RWPE2 (cell line): ENCODE measurements around the gene ME1.

Source experiments
- ATAC-seq: fragments of 200-7000 bp; cut with Tn5 transposase; 3 replicates; pipeline ENCODE4 v1.9.1; 2021; ENCODE audit warnings: low read depth
- DNase-seq: peaks from one replicate; pipeline ENCODE4 v3.0.0-alpha.2; 2020; ENCODE audit warnings: low spot score
- H3K27ac ChIP-seq: fragments of 450-650 bp; 2 replicates; pipeline ENCODE4 v1.5.1; 2017; ENCODE audit warnings: mild to moderate bottlenecking; ENCODE audit not compliant: poor library complexity, severe bottlenecking
- H3K27me3 ChIP-seq: fragments of 250-450 bp; sonication (Bioruptor Pico); 2 replicates; pipeline ENCODE4 v1.5.1; 2021; ENCODE audit warnings: mild to moderate bottlenecking, moderate library complexity; ENCODE audit not compliant: insufficient read depth, poor library complexity, severe bottlenecking
- H3K36me3 ChIP-seq: fragments of 250-450 bp; sonication (Bioruptor Pico); 2 replicates; pipeline ENCODE4 v1.5.1; 2020; ENCODE audit warnings: low read depth, mild to moderate bottlenecking, moderate library complexity
- H3K4me1 ChIP-seq: fragments of 250-450 bp; sonication (Bioruptor Pico); 2 replicates; pipeline ENCODE4 v1.5.1; 2021; ENCODE audit warnings: mild to moderate bottlenecking, moderate library complexity; ENCODE audit not compliant: insufficient read depth, poor library complexity, severe bottlenecking
- H3K4me3 ChIP-seq: fragments of 250-450 bp; sonication (Bioruptor Pico); 2 replicates; pipeline ENCODE4 v1.5.1; 2021; ENCODE audit warnings: mild to moderate bottlenecking, moderate library complexity; ENCODE audit not compliant: severe bottlenecking
- H3K9me3 ChIP-seq: fragments of 250-450 bp; sonication (Bioruptor Pico); 2 replicates; pipeline ENCODE4 v1.5.1; 2021; ENCODE audit warnings: mild to moderate bottlenecking, moderate library complexity; ENCODE audit not compliant: severe bottlenecking
- CTCF ChIP-seq: fragments of 450-650 bp; IDR thresholded peaks from one replicate; pipeline ENCODE4 v1.5.1; 2017; ENCODE audit warnings: mild to moderate bottlenecking, moderate library complexity; ENCODE audit not compliant: poor library complexity, severe bottlenecking

ME1 gene

DNA sequence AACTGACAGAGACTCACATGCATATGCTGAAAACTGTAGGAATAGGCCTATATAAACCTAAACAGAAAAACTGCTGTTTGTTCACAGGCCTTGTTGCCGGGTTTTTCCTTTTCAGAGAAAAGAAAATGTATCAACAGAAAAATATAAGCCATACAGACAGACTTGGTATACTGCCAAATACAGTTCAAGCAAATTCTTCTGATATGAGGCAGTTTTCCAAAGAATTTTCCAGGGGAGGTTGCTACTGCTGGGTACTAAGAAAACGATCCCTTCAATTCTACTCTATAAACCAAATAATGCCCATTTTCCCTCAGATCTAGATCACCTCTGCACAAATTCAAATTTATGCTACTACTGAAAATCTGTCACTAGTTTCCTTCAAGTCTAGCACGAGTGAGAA, 59.4 kb downstream of the ME1 start:
- no peak for TF ChIP-seq CTCF
- H3K9me3 ChIP-seq = no peaks in the 10 kb centered on the region
- H3K27ac ChIP-seq = no peak overlapping the region
- no peak for DNase-seq
- ATAC-seq = no peak
- H3K4me3 ChIP-seq = no peak overlapping the region
- no peaks in the 10 kb centered on the region for H3K27me3 ChIP-seq
- H3K4me1 ChIP-seq = no peaks in the 10 kb centered on the region
- no peaks in the 10 kb centered on the region for H3K36me3 ChIP-seq

- no peak for ATAC-seq
- H3K4me3 ChIP-seq = no peak overlapping the region
These were observed 60.3 kb downstream of the ME1 start for GRCh38 chr6:83370567-83370966.

DNA sequence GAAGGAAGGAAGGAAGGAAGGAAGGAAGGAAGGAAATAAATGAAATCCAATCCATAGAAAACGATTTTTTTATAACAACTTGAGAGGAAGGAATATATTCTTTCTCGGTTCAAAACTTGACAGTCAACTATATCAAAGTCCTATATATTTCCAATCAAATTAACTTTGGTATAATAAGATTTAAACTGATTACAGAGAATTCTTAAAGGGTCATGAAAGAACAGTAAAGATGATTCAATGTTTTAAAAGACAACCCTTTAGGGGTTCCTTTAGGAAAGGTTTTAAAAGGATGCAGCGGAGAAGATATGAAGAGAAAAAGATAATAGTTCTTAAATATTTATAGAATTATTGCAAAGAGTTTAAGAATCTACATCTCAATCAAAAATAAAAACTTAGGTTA, 61.2 kb downstream of the ME1 start:
- DNase-seq = no peak
- H3K36me3 ChIP-seq = no peaks in the 10 kb centered on the region
- no peak for ATAC-seq

More at GRCh38 chr6:83370567-83370966, 60.3 kb downstream of the ME1 start:
- DNase-seq = no peak
- no peak for TF ChIP-seq CTCF
- H3K27ac ChIP-seq = no peak overlapping the region
- H3K9me3 ChIP-seq = no peaks in the 10 kb centered on the region
- no peaks in the 10 kb centered on the region for H3K4me1 ChIP-seq
- no peaks in the 10 kb centered on the region for H3K27me3 ChIP-seq
- H3K36me3 ChIP-seq = no peaks in the 10 kb centered on the region

GRCh38 chr6:83368577-83368976, 62.3 kb downstream of the ME1 start:
- H3K4me1 ChIP-seq = no peaks in the 10 kb centered on the region
- no peaks in the 10 kb centered on the region for H3K27me3 ChIP-seq
- H3K9me3 ChIP-seq = no peaks in the 10 kb centered on the region
- no peak for ATAC-seq
- H3K27ac ChIP-seq = no peak overlapping the region
- DNase-seq = no peak
- no peak overlapping the region for H3K4me3 ChIP-seq
- H3K36me3 ChIP-seq = no peaks in the 10 kb centered on the region
- no peak for TF ChIP-seq CTCF

More for the DNA sequence above, 61.2 kb downstream of the ME1 start:
- Histone ChIP-seq H3K9me3 (no peaks in the 10 kb centered on the region), H3K4me1 (no peaks in the 10 kb centered on the region), H3K27ac (no peak overlapping the region), H3K4me3 (no peak overlapping the region), H3K27me3 (no peaks in the 10 kb centered on the region)
- no peak for TF ChIP-seq CTCF

DNA sequence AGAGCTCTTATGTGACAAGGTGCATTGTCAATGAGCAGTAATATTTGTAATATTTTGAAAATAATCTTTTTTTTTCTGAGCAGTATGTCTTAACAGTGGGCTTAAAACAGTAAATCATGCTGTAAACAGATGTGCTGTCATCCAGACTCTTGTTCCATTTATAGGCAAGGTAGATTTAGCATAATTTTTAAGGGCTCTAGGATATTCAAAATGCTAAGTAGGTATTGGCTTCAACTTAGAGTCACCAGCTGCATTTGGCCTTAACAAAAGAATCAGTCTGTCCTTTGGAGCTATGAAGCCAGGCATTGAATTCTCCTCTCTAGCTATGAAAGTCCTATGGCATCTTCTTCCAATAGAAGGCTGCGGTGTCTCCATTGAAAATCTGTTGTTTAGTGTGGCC, 63.7 kb downstream of the ME1 start:
- Histone ChIP-seq H3K4me3 (no peak overlapping the region), H3K36me3 (no peaks in the 10 kb centered on the region), H3K27ac (no peak overlapping the region), H3K27me3 (no peaks in the 10 kb centered on the region), H3K4me1 (no peaks in the 10 kb centered on the region), H3K9me3 (no peaks in the 10 kb centered on the region)
- DNase-seq = no peak
- ATAC-seq = no peak
- no peak for TF ChIP-seq CTCF
